HepG2 (cell line): ENCODE measurements around the gene SEPTIN5.

Experiments
- CHD4 ChIP-seq: fragments of 200-600 bp; sonication (generic); IDR thresholded peaks from 2 replicates; pipeline ENCODE4 v1.7.0; 2017; ENCODE audit warnings: mild to moderate bottlenecking, low read length, borderline replicate concordance
- CTCF ChIP-seq: sonication (generic); formaldehyde crosslinking; IDR thresholded peaks from 2 replicates; pipeline ENCODE4 v1.5.0; 2020; ENCODE audit warnings: mild to moderate bottlenecking, missing genetic modification reagents, moderate library complexity
- FOXA1 ChIP-seq, 2 experiments: fragments of 450-650 bp in 1 of 2; sonication (generic) in 1 of 2; formaldehyde crosslinking in 1 of 2; IDR thresholded peaks; 2 replicates each; pipeline versions ENCODE4 v1.4.0 to v1.6.1; 2016 to 2020; ENCODE audit warnings: missing genetic modification reagents in 1 of 2
- JUND ChIP-seq: sonication (generic); formaldehyde crosslinking; IDR thresholded peaks from 2 replicates; pipeline ENCODE4 v1.8.0; 2022; ENCODE audit warnings: mild to moderate bottlenecking, missing genetic modification reagents
- MXI1 ChIP-seq: IDR thresholded peaks from 3 replicates; pipeline ENCODE4 v1.6.1; 2012; ENCODE audit warnings: low read depth, low read length, inconsistent platforms, borderline replicate concordance
- PATZ1 ChIP-seq: sonication (generic); formaldehyde crosslinking; IDR thresholded peaks from 2 replicates; pipeline ENCODE4 v1.4.0; 2020; ENCODE audit warnings: missing genetic modification reagents
- ZFP41 ChIP-seq: sonication (generic); formaldehyde crosslinking; IDR thresholded peaks from 2 replicates; pipeline ENCODE4 v1.4.0; 2020; ENCODE audit warnings: mild to moderate bottlenecking, missing genetic modification reagents, borderline replicate concordance
- ZIK1 ChIP-seq: sonication (generic); formaldehyde crosslinking; IDR thresholded peaks from 2 replicates; pipeline ENCODE4 v1.5.0; 2020; ENCODE audit warnings: mild to moderate bottlenecking, low read depth, missing genetic modification reagents, borderline replicate concordance
- ZNF230 ChIP-seq: sonication (generic); formaldehyde crosslinking; IDR thresholded peaks from 2 replicates; pipeline ENCODE4 v1.4.0; 2020; ENCODE audit warnings: mild to moderate bottlenecking, missing genetic modification reagents
- ZNF652 ChIP-seq: IDR thresholded peaks from 2 replicates; pipeline ENCODE4 v1.6.1; 2016; ENCODE audit warnings: low read depth, borderline replicate concordance
- ZNF777 ChIP-seq: sonication (generic); formaldehyde crosslinking; IDR thresholded peaks from 2 replicates; pipeline ENCODE4 v1.4.0; 2020; ENCODE audit warnings: missing genetic modification reagents

- no peak for TF ChIP-seq CTCF
- TF ChIP-seq CHD4, result no peak
- no peak for TF ChIP-seq FOXA1 (IDR thresholded peaks at IDR 0.05)
- TF ChIP-seq FOXA1 (CRISPR knock-in tag; IDR thresholded peaks at IDR 0.05), result no peak
- no peak for TF ChIP-seq ZNF652 (CRISPR knock-in tag)
- no peak for TF ChIP-seq ZNF230 (CRISPR knock-in tag)
- no peak for TF ChIP-seq ZFP41 (CRISPR knock-in tag)
- TF ChIP-seq ZNF777 (CRISPR knock-in tag), result no peak
- TF ChIP-seq ZIK1 (CRISPR knock-in tag), result no peak
- TF ChIP-seq JUND (CRISPR knock-in tag), result no peak
- no peak for TF ChIP-seq MXI1
- TF ChIP-seq PATZ1 (CRISPR knock-in tag), result no peak
Observed at GRCh38 chr22:19707347-19708290, 6.7 kb upstream of the SEPTIN5 start.
